ENCODE measurements around the gene EPHB3. TPM values are rescaled to one million over a fixed set of nuclear protein-coding genes. Genes with fewer than 3 reads are reported as not detected.
A peak's percentile ranks its signal among the peaks of the same experiment; 100 is the strongest.

The EPHB3 gene
- total RNA-seq, 2 experiments from 2014 or later: 0.19 to 0.22 TPM

GRCh38 chr3:184570489-184570888 lies 8.9 kb downstream of the EPHB3 start:
- CTCF ChIA-PET: no interaction called here
- TF ChIP-seq CTCF (IDR thresholded peaks at IDR 0.05): no peak
- DNase-seq: no peak
- Mint-ChIP-seq H3K9me3 (no peaks in the 10 kb centered on the region), H3K4me3 (no peak overlapping the region), H3K4me1 (ENCODE audit: low read depth) (peaks cover 16% of the 10 kb centered on the region), H3K27ac (no peak overlapping the region), H3K27me3 (peaks cover 41% of the 10 kb centered on the region), H3K36me3 (ENCODE audit: low read depth) (no peaks in the 10 kb centered on the region)
- H3K9me3 ChIP-seq (ENCODE audit: control insufficient read depth in 1 of 2, insufficient read depth in 1 of 2, low read length in 2 of 2): peaks cover 0 to 4% of the 10 kb centered on the region in 2 experiments
- no peak overlapping the region for H3K27ac ChIP-seq (ENCODE audit: low read depth in 1 of 2, low read length in 2 of 2)
- H3K4me1 ChIP-seq (ENCODE audit: insufficient read depth, low read length): peaks cover 16% of the 10 kb centered on the region
- POLR2A ChIA-PET: no interaction called here
- no peaks in the 10 kb centered on the region for H3K36me3 ChIP-seq (ENCODE audit: insufficient read depth, low read length)
- ATAC-seq (ENCODE audit: poor library complexity): no peak
- H3K4me3 ChIP-seq (ENCODE audit: low read length): no peak overlapping the region
- intact Hi-C loops (cut with DNase I, micrococcal nuclease): no loop called here
- peaks cover 21 to 26% of the 10 kb centered on the region in 2 experiments for H3K27me3 ChIP-seq (ENCODE audit: control insufficient read depth in 1 of 2, insufficient read depth in 2 of 2, low read length in 2 of 2)

GRCh38 chr3:184571750-184572377 lies 10.3 kb downstream of the EPHB3 start:
- Mint-ChIP-seq H3K27ac (no peak overlapping the region), H3K27me3 (peaks cover 35% of the 10 kb centered on the region), H3K4me1 (ENCODE audit: low read depth) (peaks cover 16% of the 10 kb centered on the region), H3K36me3 (ENCODE audit: low read depth) (no peaks in the 10 kb centered on the region), H3K4me3 (peak overlapping the region; percentile 12), H3K9me3 (no peaks in the 10 kb centered on the region)
- no peak for DNase-seq
- POLR2A ChIA-PET: no interaction called here
- Histone ChIP-seq H3K27me3 (ENCODE audit: control insufficient read depth in 1 of 2, insufficient read depth in 2 of 2, low read length in 2 of 2) (peaks cover 21 to 27% of the 10 kb centered on the region in 2 experiments), H3K4me1 (ENCODE audit: insufficient read depth, low read length) (peaks cover 16% of the 10 kb centered on the region), H3K4me3 (ENCODE audit: low read length) (no peak overlapping the region), H3K9me3 (ENCODE audit: control insufficient read depth in 1 of 2, insufficient read depth in 1 of 2, low read length in 2 of 2) (peaks cover 0 to 6% of the 10 kb centered on the region in 2 experiments), H3K36me3 (ENCODE audit: insufficient read depth, low read length) (no peaks in the 10 kb centered on the region), H3K27ac (ENCODE audit: low read depth in 1 of 2, low read length in 2 of 2) (no peak overlapping the region)
- no peak for ATAC-seq (ENCODE audit: poor library complexity)
- intact Hi-C loops (cut with DNase I, micrococcal nuclease): no loop called here
- TF ChIP-seq CTCF (IDR thresholded peaks at IDR 0.05): no peak
- CTCF ChIA-PET: no interaction called here

- CTCF ChIA-PET: no interaction called here
These were observed 11.2 kb downstream of the EPHB3 start for GRCh38 chr3:184572633-184573270.

More at GRCh38 chr3:184572633-184573270, 11.2 kb downstream of the EPHB3 start:
- Histone ChIP-seq H3K27ac (ENCODE audit: low read depth in 1 of 2, low read length in 2 of 2) (no peak overlapping the region), H3K9me3 (ENCODE audit: control insufficient read depth in 1 of 2, insufficient read depth in 1 of 2, low read length in 2 of 2) (peaks cover 0 to 7% of the 10 kb centered on the region in 2 experiments), H3K36me3 (ENCODE audit: insufficient read depth, low read length) (no peaks in the 10 kb centered on the region), H3K27me3 (ENCODE audit: control insufficient read depth in 1 of 2, insufficient read depth in 2 of 2, low read length in 2 of 2) (peaks cover 21 to 27% of the 10 kb centered on the region in 2 experiments), H3K4me1 (ENCODE audit: insufficient read depth, low read length) (peaks cover 16% of the 10 kb centered on the region), H3K4me3 (ENCODE audit: low read length) (no peak overlapping the region)
- H3K36me3 Mint-ChIP-seq (ENCODE audit: low read depth): no peaks in the 10 kb centered on the region
- no peak overlapping the region for H3K4me3 Mint-ChIP-seq
- H3K27me3 Mint-ChIP-seq: peaks cover 28% of the 10 kb centered on the region
- H3K9me3 Mint-ChIP-seq: no peaks in the 10 kb centered on the region
- ATAC-seq (ENCODE audit: poor library complexity) (no peak), DNase-seq (no peak)
- intact Hi-C loops (cut with DNase I, micrococcal nuclease): no loop called here
- no peak overlapping the region for H3K27ac Mint-ChIP-seq
- H3K4me1 Mint-ChIP-seq (ENCODE audit: low read depth): peaks cover 9% of the 10 kb centered on the region
- POLR2A ChIA-PET: no interaction called here
- no peak for TF ChIP-seq CTCF (IDR thresholded peaks at IDR 0.05)
